Endothelial cell of umbilical vein (primary cell): ENCODE measurements around the gene SPOP.

Experiments used
- EZH2 ChIP-seq: IDR thresholded peaks from 2 replicates; pipeline ENCODE4 v1.6.1; 2012; ENCODE audit warnings: borderline replicate concordance, low read depth, mild to moderate bottlenecking, moderate library complexity, low read length, inconsistent platforms; ENCODE audit not compliant: severe bottlenecking
- FOS ChIP-seq: IDR thresholded peaks from 2 replicates; pipeline ENCODE4 v1.6.1; 2011; ENCODE audit warnings: mild to moderate bottlenecking, low read length, moderate library complexity, borderline replicate concordance; ENCODE audit not compliant: insufficient read depth
- JUN ChIP-seq: IDR thresholded peaks from 2 replicates; pipeline ENCODE4 v1.6.1; 2011; ENCODE audit warnings: borderline replicate concordance, low read depth; ENCODE audit not compliant: insufficient read length, insufficient read depth
- MAX ChIP-seq: IDR thresholded peaks from 2 replicates; pipeline ENCODE4 v1.6.1; 2011; ENCODE audit not compliant: insufficient read depth, insufficient read length
- MYC ChIP-seq: IDR thresholded peaks from one replicate; pipeline ENCODE4 v1.6.1; 2011; ENCODE audit warnings: mild to moderate bottlenecking, low read depth, low read length
- POLR2A ChIP-seq: IDR thresholded peaks from 2 replicates; pipeline ENCODE4 v1.6.1; 2012; ENCODE audit warnings: low read depth, mild to moderate bottlenecking, control low read depth, low read length
- POLR2AphosphoS5 ChIP-seq: IDR thresholded peaks from 2 replicates; pipeline ENCODE4 v1.6.1; 2012; ENCODE audit warnings: low read depth, mild to moderate bottlenecking, control low read depth, low read length, moderate library complexity; ENCODE audit not compliant: insufficient read depth
- TF ChIP-seq, protein P1 (sequence below), 2 donors: IDR thresholded peaks; 1 replicate in 1 of 2; 2 replicates in 1 of 2; pipeline ENCODE4 v1.5.1; 2011; ENCODE audit warnings: low read length in 2 of 2, mild to moderate bottlenecking in 2 of 2, moderate library complexity in 2 of 2, control low read depth in 1 of 2, inconsistent platforms in 1 of 2, low read depth in 1 of 2; ENCODE audit not compliant: insufficient read depth in 1 of 2; ENCODE audit errors: extremely low read depth in 1 of 2

- TF ChIP-seq, protein P1, sequence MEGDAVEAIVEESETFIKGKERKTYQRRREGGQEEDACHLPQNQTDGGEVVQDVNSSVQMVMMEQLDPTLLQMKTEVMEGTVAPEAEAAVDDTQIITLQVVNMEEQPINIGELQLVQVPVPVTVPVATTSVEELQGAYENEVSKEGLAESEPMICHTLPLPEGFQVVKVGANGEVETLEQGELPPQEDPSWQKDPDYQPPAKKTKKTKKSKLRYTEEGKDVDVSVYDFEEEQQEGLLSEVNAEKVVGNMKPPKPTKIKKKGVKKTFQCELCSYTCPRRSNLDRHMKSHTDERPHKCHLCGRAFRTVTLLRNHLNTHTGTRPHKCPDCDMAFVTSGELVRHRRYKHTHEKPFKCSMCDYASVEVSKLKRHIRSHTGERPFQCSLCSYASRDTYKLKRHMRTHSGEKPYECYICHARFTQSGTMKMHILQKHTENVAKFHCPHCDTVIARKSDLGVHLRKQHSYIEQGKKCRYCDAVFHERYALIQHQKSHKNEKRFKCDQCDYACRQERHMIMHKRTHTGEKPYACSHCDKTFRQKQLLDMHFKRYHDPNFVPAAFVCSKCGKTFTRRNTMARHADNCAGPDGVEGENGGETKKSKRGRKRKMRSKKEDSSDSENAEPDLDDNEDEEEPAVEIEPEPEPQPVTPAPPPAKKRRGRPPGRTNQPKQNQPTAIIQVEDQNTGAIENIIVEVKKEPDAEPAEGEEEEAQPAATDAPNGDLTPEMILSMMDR (IDR thresholded peaks at IDR 0.05; ENCODE audit: extremely low read depth in 1 of 2, insufficient read depth in 1 of 2, low read depth in 1 of 2, low read length in 2 of 2) = peak; percentile 90 to 93
- TF ChIP-seq POLR2A (no peak), MYC (no peak), MAX (no peak), EZH2 (no peak), POLR2AphosphoS5 (no peak), JUN (no peak), FOS (no peak)
These were observed 109.8 kb downstream of the SPOP start for GRCh38 chr17:49567871-49568694.
